Measurements from ENCODE around the gene OR4D2. TPM values are rescaled to one million over a fixed set of nuclear protein-coding genes. Genes with fewer than 3 reads are reported as not detected.

The OR4D2 gene
- total RNA-seq, 4 donors from 2014 or later = not detected

DNA sequence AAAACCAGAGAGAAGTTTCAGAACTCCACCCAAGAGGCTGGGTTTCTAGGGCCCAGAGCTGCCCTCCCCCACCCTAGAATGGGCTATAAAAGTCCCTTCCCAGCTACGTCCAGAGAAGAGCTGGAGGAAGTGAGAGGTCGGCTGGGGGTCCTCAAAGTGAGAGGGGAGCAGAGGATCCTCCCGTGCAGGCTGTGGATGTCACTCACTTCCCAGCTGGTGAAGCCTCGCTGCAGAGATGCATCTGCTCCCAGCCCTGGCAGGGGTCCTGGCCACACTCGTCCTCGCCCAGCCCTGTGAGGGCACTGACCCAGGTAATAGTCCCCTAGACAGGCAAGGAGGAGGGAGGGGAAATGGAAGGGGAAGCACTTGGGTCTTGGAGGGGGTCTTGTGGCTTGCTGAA is 25.8 kb downstream of the OR4D2 start, which contains the start of gene EPX:
TSS of gene EPX (plus strand) at position 115 of the 400 bp plus-strand sequence. CDS start at position 236, 121 bp downstream.
- DNase-seq = no peak
- Histone ChIP-seq H3K27me3 (no peaks in the 10 kb centered on the region), H3K4me3 (no peak within 1 kb of the TSS), H3K27ac (no peak within 1 kb of the TSS), H3K9me3 (no peaks in the 10 kb centered on the region), H3K4me1 (no peaks in the 10 kb centered on the region), H3K36me3 (no peaks in the 10 kb centered on the region)
- TF ChIP-seq, protein P1, sequence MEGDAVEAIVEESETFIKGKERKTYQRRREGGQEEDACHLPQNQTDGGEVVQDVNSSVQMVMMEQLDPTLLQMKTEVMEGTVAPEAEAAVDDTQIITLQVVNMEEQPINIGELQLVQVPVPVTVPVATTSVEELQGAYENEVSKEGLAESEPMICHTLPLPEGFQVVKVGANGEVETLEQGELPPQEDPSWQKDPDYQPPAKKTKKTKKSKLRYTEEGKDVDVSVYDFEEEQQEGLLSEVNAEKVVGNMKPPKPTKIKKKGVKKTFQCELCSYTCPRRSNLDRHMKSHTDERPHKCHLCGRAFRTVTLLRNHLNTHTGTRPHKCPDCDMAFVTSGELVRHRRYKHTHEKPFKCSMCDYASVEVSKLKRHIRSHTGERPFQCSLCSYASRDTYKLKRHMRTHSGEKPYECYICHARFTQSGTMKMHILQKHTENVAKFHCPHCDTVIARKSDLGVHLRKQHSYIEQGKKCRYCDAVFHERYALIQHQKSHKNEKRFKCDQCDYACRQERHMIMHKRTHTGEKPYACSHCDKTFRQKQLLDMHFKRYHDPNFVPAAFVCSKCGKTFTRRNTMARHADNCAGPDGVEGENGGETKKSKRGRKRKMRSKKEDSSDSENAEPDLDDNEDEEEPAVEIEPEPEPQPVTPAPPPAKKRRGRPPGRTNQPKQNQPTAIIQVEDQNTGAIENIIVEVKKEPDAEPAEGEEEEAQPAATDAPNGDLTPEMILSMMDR (IDR thresholded peaks at IDR 0.05) = no peak

DNA sequence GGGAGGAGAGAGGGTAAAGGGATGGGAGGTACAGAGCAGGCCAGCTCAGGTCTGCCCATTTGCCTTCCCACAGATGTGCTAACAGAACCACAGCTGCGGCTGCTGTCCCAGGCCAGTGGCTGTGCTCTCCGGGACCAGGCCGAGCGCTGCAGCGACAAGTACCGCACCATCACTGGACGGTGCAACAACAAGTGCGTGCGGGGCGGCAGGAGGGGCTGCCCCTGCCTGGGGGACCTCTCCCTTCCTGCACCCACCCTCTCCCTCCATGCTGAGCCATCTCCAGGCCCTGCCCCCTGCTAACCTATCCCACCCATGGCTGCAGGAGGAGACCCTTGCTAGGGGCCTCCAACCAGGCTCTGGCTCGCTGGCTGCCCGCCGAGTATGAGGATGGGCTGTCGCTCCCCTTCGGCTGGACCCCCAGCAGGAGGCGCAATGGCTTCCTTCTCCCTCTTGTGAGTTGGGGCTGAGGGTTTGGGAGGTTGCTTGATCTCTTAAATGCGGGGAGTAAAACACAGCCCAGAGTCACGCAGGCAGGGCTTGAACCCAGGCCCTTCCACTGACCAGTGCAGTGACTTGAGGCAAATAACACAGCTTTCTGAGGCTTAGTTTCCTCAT is 27.0 kb downstream of the OR4D2 start:
- Histone ChIP-seq H3K4me3 (no peak overlapping the region), H3K9me3 (no peaks in the 10 kb centered on the region), H3K36me3 (no peaks in the 10 kb centered on the region), H3K27ac (no peak overlapping the region), H3K27me3 (no peaks in the 10 kb centered on the region), H3K4me1 (no peaks in the 10 kb centered on the region)
- no peak for DNase-seq
- TF ChIP-seq, protein P1 (IDR thresholded peaks at IDR 0.05) = no peak
- no peak for TF ChIP-seq POLR2A (IDR thresholded peaks at IDR 0.05)

DNA sequence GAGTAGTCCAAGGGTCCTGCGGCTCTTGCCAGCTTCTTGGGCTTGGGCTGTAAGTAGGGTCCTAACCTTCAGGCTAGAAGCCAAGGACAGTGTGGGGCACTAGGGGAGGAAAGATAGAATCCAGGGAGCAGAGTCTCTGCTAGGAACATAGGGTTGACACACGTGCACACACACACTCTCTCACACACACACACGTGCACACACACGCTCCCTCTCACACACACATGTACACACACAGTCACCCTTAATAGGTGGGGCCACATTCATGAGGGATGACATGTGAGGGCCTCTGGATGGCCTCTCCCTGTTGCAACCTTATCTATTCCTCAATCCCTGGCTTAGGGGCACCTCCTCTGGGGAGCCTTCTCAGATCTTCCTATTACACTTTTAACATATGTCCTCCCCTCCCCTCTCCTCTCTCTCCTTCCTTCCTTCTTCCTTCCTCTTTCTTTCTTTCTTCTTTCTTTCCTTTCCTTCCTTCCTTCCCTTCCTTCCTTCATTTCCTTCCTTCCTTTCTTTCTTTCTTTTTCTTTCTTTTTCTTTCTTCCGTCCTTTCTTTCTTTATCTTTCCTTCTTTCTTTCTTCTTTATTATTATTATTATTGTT is 28.8 kb downstream of the OR4D2 start:
- DNase-seq = no peak
- Histone ChIP-seq H3K9me3 (no peaks in the 10 kb centered on the region), H3K4me1 (no peaks in the 10 kb centered on the region), H3K4me3 (no peak overlapping the region), H3K27ac (no peak overlapping the region), H3K36me3 (no peaks in the 10 kb centered on the region), H3K27me3 (no peaks in the 10 kb centered on the region)
- TF ChIP-seq POLR2A (IDR thresholded peaks at IDR 0.05) = no peak
- TF ChIP-seq, protein P1 (IDR thresholded peaks at IDR 0.05) = no peak

DNA sequence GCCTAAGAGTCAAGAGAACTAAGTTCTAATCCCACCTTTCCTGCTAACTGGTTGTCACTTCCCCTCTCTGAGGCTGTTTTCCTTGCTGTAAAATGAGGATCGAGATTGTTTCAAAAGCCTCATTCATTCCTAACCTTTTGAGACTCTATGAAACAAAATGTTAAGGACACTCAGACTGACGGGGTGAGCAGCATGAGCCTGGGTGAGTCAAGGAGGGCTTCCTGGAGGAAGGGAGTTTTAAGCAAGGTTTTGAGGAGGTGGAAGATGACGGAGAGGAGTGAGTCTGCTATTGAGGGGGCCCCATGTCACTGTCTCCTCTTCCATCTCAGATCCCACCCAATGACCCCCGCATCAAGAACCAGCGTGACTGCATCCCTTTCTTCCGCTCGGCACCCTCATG is 29.8 kb downstream of the OR4D2 start:
- Histone ChIP-seq H3K9me3 (no peaks in the 10 kb centered on the region), H3K36me3 (no peaks in the 10 kb centered on the region), H3K27ac (no peak overlapping the region), H3K27me3 (no peaks in the 10 kb centered on the region), H3K4me3 (no peak overlapping the region), H3K4me1 (no peaks in the 10 kb centered on the region)
- no peak for DNase-seq
- no peak for TF ChIP-seq POLR2A (IDR thresholded peaks at IDR 0.05)

DNA sequence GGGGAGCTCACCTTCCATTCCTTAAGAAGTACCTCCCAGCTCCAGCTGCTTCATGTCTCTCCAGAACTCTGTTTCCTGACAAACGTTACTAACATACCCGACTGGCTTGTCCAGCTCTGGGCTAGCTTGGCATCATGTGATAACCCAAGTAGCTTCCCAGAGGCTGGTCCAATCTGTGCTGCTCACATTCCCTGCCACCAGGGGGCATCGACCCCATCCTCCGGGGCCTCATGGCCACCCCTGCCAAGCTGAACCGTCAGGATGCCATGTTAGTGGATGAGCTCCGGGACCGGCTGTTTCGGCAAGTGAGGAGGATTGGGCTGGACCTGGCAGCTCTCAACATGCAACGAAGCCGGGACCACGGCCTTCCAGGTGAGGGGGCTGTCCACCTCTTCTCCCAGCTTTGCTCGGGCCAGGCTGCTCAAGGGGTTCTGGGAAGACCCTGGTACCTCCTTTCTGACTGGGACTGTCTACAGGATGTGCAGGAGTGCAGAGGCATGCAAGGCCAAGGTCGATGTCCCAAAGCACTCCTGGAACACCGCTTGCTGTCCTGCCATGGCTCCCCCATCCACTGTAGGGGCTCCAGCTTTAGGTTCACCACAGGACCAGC is 33.3 kb downstream of the OR4D2 start:
- Histone ChIP-seq H3K36me3 (no peaks in the 10 kb centered on the region), H3K27me3 (no peaks in the 10 kb centered on the region), H3K4me1 (no peaks in the 10 kb centered on the region), H3K4me3 (no peak overlapping the region), H3K9me3 (no peaks in the 10 kb centered on the region), H3K27ac (no peak overlapping the region)
- TF ChIP-seq, protein P1 (IDR thresholded peaks at IDR 0.05) = peak in 5 of 6 experiments; percentile 29 to 66 (median 51)
- no peak for TF ChIP-seq POLR2A (IDR thresholded peaks at IDR 0.05)
- DNase-seq = peak in 2 of 3 donors; percentile 52 to 72

DNA sequence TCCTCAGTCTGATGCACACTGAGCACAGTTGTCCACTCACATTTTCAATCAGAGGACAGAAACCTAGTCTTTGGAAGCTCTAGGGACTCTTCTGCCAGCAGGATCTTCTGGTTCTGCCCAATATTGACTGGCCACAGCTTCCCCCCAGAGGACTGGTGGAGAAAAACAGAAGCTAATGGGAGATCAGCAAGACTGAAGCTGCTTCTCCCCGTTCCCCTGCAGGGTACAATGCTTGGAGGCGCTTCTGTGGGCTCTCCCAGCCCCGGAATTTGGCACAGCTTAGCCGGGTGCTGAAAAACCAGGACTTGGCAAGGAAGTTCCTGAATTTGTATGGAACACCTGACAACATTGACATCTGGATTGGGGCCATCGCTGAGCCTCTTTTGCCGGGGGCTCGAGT is 36.1 kb downstream of the OR4D2 start:
- no peak for DNase-seq
- H3K36me3 ChIP-seq = peaks cover 0 to 9% (median 0%) of the 10 kb centered on the region in 3 donors
- H3K9me3 ChIP-seq = no peaks in the 10 kb centered on the region
- no peak overlapping the region for H3K4me3 ChIP-seq
- no peak for TF ChIP-seq POLR2A (IDR thresholded peaks at IDR 0.05)
- TF ChIP-seq, protein P1 (IDR thresholded peaks at IDR 0.05) = no peak
- no peak overlapping the region for H3K27ac ChIP-seq
- no peaks in the 10 kb centered on the region for H3K4me1 ChIP-seq
- H3K27me3 ChIP-seq = no peaks in the 10 kb centered on the region
